NCI-H69 (cell line): ENCODE results near the gene EYS.

Experiments
- DNase-seq: peaks from one replicate; lab custom pipeline; 2025; lab: John Stamatoyannopoulos, UW

EYS gene

GRCh38 chr6:64969139-64969538 lies 737.9 kb downstream of the EYS start:
- DNase-seq = no peak

GRCh38 chr6:64955435-64955848 lies 751.6 kb downstream of the EYS start:
- DNase-seq = peak; percentile 49

GRCh38 chr6:64949257-64949656 lies 757.8 kb downstream of the EYS start:
- peak; percentile 78 for DNase-seq

- no peak for DNase-seq
Observed at GRCh38 chr6:64948261-64948660, 758.8 kb downstream of the EYS start.

GRCh38 chr6:64945450-64945849 lies 761.6 kb downstream of the EYS start:
- DNase-seq = no peak

- DNase-seq = no peak
Observed at GRCh38 chr6:64932486-64932885, 774.5 kb downstream of the EYS start.

- peak; percentile 95 for DNase-seq
Observed at GRCh38 chr6:64930681-64931080, 776.3 kb downstream of the EYS start.

- DNase-seq = peak; percentile 76
Observed at GRCh38 chr6:64926051-64926450, 781.0 kb downstream of the EYS start.

GRCh38 chr6:64920257-64920656 lies 786.8 kb downstream of the EYS start:
- no peak for DNase-seq

- no peak for DNase-seq
Observed at GRCh38 chr6:64914124-64914523, 792.9 kb downstream of the EYS start.

GRCh38 chr6:64912966-64913365 lies 794.1 kb downstream of the EYS start:
- no peak for DNase-seq

- no peak for DNase-seq
Observed at GRCh38 chr6:64908104-64908503, 798.9 kb downstream of the EYS start.

- DNase-seq = no peak
Observed at GRCh38 chr6:64904616-64905015, 802.4 kb downstream of the EYS start.

GRCh38 chr6:64902596-64902995 lies 804.4 kb downstream of the EYS start:
- peak; percentile 54 for DNase-seq

- no peak for DNase-seq
Observed at GRCh38 chr6:64896939-64897338, 810.1 kb downstream of the EYS start.

GRCh38 chr6:64895945-64896344 lies 811.1 kb downstream of the EYS start:
- DNase-seq = no peak

GRCh38 chr6:64890609-64891008 lies 816.4 kb downstream of the EYS start:
- no peak for DNase-seq

- DNase-seq = no peak
Observed at GRCh38 chr6:64889144-64889543, 817.9 kb downstream of the EYS start.

- peak; percentile 32 for DNase-seq
Observed at GRCh38 chr6:64874776-64875175, 832.2 kb downstream of the EYS start.

- no peak for DNase-seq
Observed at GRCh38 chr6:64872633-64873032, 834.4 kb downstream of the EYS start.

- DNase-seq = no peak
Observed at GRCh38 chr6:64861039-64861651, 845.9 kb downstream of the EYS start.

GRCh38 chr6:64860203-64860602 lies 846.8 kb downstream of the EYS start:
- DNase-seq = no peak

- DNase-seq = peak; percentile 15
Observed at GRCh38 chr6:64850121-64850520, 856.9 kb downstream of the EYS start.

- no peak for DNase-seq
Observed at GRCh38 chr6:64848467-64848866, 858.6 kb downstream of the EYS start.

- peak; percentile 29 for DNase-seq
Observed at GRCh38 chr6:64847396-64847795, 859.6 kb downstream of the EYS start.
